SH-SY5Y (cell line): Measurements from ENCODE around the gene ATOSA.

ENCODE experiments used
- GATA2 ChIP-seq: IDR thresholded peaks from 2 replicates; pipeline ENCODE4 v1.6.1; 2011; ENCODE audit warnings: mild to moderate bottlenecking, low read depth, low read length
- GATA3 ChIP-seq: IDR thresholded peaks from 2 replicates; pipeline ENCODE4 v1.6.1; 2011; ENCODE audit warnings: low read depth, mild to moderate bottlenecking, low read length, moderate library complexity

DNA sequence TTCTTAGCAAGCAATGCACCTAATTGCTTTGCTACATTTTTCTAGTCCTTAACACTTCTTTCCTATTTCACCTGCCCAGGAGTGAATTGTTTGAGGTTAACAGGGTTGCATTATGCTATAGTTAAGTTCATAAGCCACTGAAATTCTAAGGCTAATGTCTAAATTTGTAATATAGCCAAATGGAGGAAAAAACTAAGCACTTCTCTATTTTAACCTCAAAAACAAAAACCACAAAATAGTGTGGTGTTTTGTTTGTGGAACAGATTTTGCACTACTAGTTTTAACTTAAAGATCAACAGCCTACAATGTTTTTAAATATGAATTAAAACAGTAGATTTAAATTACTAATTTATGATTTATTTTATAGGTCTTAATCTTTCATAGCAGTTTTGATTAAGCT is 5.5 kb downstream of the ATOSA start:
- TF ChIP-seq GATA2 (no peak), GATA3 (no peak)
